HepG2 (cell line): ENCODE measurements around the gene PLK3. TPM values are rescaled to one million over a fixed set of nuclear protein-coding genes. Genes with fewer than 3 reads are reported as not detected.

Source experiments
- ADNP ChIP-seq: sonication (generic); formaldehyde crosslinking; IDR thresholded peaks from 2 replicates; pipeline ENCODE4 v1.4.0; 2020; ENCODE audit warnings: missing genetic modification reagents
- ARID4A ChIP-seq: sonication (generic); formaldehyde crosslinking; IDR thresholded peaks from 2 replicates; pipeline ENCODE4 v1.5.0; 2020; ENCODE audit warnings: mild to moderate bottlenecking, missing genetic modification reagents, borderline replicate concordance
- HNF4G ChIP-seq, 2 experiments: sonication (generic) in 1 of 2; formaldehyde crosslinking in 1 of 2; IDR thresholded peaks; 2 replicates each; pipeline versions ENCODE4 v1.4.0 to v1.6.1; 2011 to 2020; ENCODE audit warnings: borderline replicate concordance in 2 of 2, low read depth in 2 of 2, mild to moderate bottlenecking in 2 of 2, low read length in 1 of 2, missing genetic modification reagents in 1 of 2, moderate library complexity in 1 of 2
- IRF9 ChIP-seq: sonication (generic); formaldehyde crosslinking; IDR thresholded peaks from 2 replicates; pipeline ENCODE4 v1.8.0; 2022; ENCODE audit warnings: missing genetic modification reagents, mild to moderate bottlenecking, borderline replicate concordance
- MAZ ChIP-seq, 2 experiments: sonication (generic) in 1 of 2; formaldehyde crosslinking in 1 of 2; IDR thresholded peaks; 2 replicates each; pipeline versions ENCODE4 v1.5.0 to v1.6.1; 2012 to 2020; ENCODE audit warnings: low read depth in 2 of 2, mild to moderate bottlenecking in 2 of 2, borderline replicate concordance in 1 of 2, improper control_type of control experiment in 1 of 2, low read length in 1 of 2, missing genetic modification reagents in 1 of 2, moderate library complexity in 1 of 2
- MTERF4 ChIP-seq: sonication (generic); formaldehyde crosslinking; IDR thresholded peaks from 2 replicates; pipeline ENCODE4 v1.8.0; 2023; ENCODE audit warnings: mild to moderate bottlenecking, missing genetic modification reagents
- NONO ChIP-seq, 2 experiments: fragments of 450-650 bp in 1 of 2; sonication (generic) in 1 of 2; formaldehyde crosslinking in 1 of 2; IDR thresholded peaks in 1 of 2; conservative IDR thresholded peaks in 1 of 2; 2 replicates each; pipeline versions ENCODE4 v1.6.1 to v1.8.0; 2017 to 2022; ENCODE audit warnings: mild to moderate bottlenecking in 1 of 2, missing genetic modification reagents in 1 of 2, moderate library complexity in 1 of 2
- PHF20 ChIP-seq: sonication (generic); formaldehyde crosslinking; IDR thresholded peaks from 2 replicates; pipeline ENCODE4 v1.5.0; 2020; ENCODE audit warnings: mild to moderate bottlenecking, missing genetic modification reagents
- ZFY ChIP-seq: sonication (generic); formaldehyde crosslinking; IDR thresholded peaks from 2 replicates; pipeline ENCODE4 v1.4.0; 2020; ENCODE audit warnings: missing genetic modification reagents
- ZMAT5 ChIP-seq: sonication (generic); formaldehyde crosslinking; IDR thresholded peaks from 2 replicates; pipeline ENCODE4 v1.5.0; 2020; ENCODE audit warnings: mild to moderate bottlenecking, low read depth, missing genetic modification reagents, borderline replicate concordance
- ZNF225 ChIP-seq: sonication (generic); formaldehyde crosslinking; IDR thresholded peaks from 2 replicates; pipeline ENCODE4 v1.4.0; 2020; ENCODE audit warnings: mild to moderate bottlenecking, missing genetic modification reagents
- ZNF280D ChIP-seq: sonication (generic); formaldehyde crosslinking; IDR thresholded peaks from 2 replicates; pipeline ENCODE4 v1.5.1; 2020; ENCODE audit warnings: mild to moderate bottlenecking, missing genetic modification reagents
- ZNF629 ChIP-seq: sonication (generic); formaldehyde crosslinking; conservative IDR thresholded peaks from 2 replicates; pipeline ENCODE4 v1.5.0; 2020; ENCODE audit warnings: missing genetic modification reagents
- ZNF766 ChIP-seq: sonication (generic); formaldehyde crosslinking; IDR thresholded peaks from 2 replicates; pipeline ENCODE4 v1.5.0; 2020; ENCODE audit warnings: missing genetic modification reagents, borderline replicate concordance
- ZNF777 ChIP-seq: sonication (generic); formaldehyde crosslinking; IDR thresholded peaks from 2 replicates; pipeline ENCODE4 v1.4.0; 2020; ENCODE audit warnings: missing genetic modification reagents
- ZNF878 ChIP-seq: sonication (generic); formaldehyde crosslinking; IDR thresholded peaks from 2 replicates; pipeline ENCODE4 v1.8.1; 2023; ENCODE audit warnings: mild to moderate bottlenecking, missing genetic modification reagents, moderate library complexity
- polyA plus RNA-seq, 8 experiments: library from polyadenylated mRNA; depleted of rRNA in 3 of 8; stranded (reverse) in 7 of 8; unstranded in 1 of 8; fragments of >200 nt; fragmentation: Illumina TruSeq in 4 of 8; extraction: Trizol in 4 of 8; gene quantifications; 2 replicates each; pipeline versions ENCODE4 v1.2.1 to v1.2.3, GENCODE V29; 2011 to 2016; ENCODE audit warnings: low read depth in 4 of 8, missing spikeins in 1 of 8, mixed read lengths in 1 of 8; ENCODE audit not compliant: insufficient read depth in 1 of 8
- total RNA-seq, 5 experiments: library from RNA; depleted of rRNA; stranded (reverse); fragments of >200 nt; fragmentation: Illumina TruSeq; extraction: Trizol; gene quantifications; 2 replicates each; pipeline ENCODE4 v1.2.3, GENCODE V29; 2016; ENCODE audit warnings: low read depth in 1 of 5

PLK3 gene
- total and polyA plus RNA-seq, 2 of the 13 experiments (the other 11 are each of a cell fraction or from before 2014, with no cell fraction given): 9.8 to 16.9 TPM

GRCh38 chr1:44807364-44808062 is 7.3 kb downstream of the PLK3 start (continued):
- peak; percentile 86; the same call in 1 of the 2 replicates for TF ChIP-seq ARID4A (CRISPR knock-in tag)
- peak; percentile 28; the same call in 1 of the 2 replicates for TF ChIP-seq ZNF280D (CRISPR knock-in tag)
- TF ChIP-seq PHF20 (CRISPR knock-in tag): peak; percentile 76
- TF ChIP-seq MAZ (IDR thresholded peaks at IDR 0.05; ENCODE audit: borderline replicate concordance, low read depth, low read length): peak; percentile 89
- peak; percentile 63; the same call in 1 of the 2 replicates for TF ChIP-seq MAZ (CRISPR knock-in tag; IDR thresholded peaks at IDR 0.05; ENCODE audit: low read depth)
- peak; percentile 67; the same call in 1 of the 2 replicates for TF ChIP-seq ZNF766
- TF ChIP-seq MTERF4 (CRISPR knock-in tag): peak; percentile 29; the same call in 1 of the 2 replicates
- peak; percentile 26; the same call in 1 of the 2 replicates for TF ChIP-seq ZNF777 (CRISPR knock-in tag)
- TF ChIP-seq HNF4G (IDR thresholded peaks at IDR 0.05; ENCODE audit: borderline replicate concordance, low read depth, low read length): no peak
- TF ChIP-seq HNF4G (CRISPR knock-in tag; IDR thresholded peaks at IDR 0.05; ENCODE audit: borderline replicate concordance, low read depth): no peak; the same call in none of the 2 replicates
- no peak for TF ChIP-seq ADNP
- peak; percentile 82; the same call in 1 of the 2 replicates for TF ChIP-seq IRF9 (CRISPR knock-in tag)
- no peak for TF ChIP-seq ZNF629 (CRISPR knock-in tag)
- peak; percentile 74; the same call in 1 of the 2 replicates for TF ChIP-seq ZNF225
- peak; percentile 77 for TF ChIP-seq ZFY
- no peak for TF ChIP-seq ZMAT5
- TF ChIP-seq NONO (IDR thresholded peaks at IDR 0.05): no peak
- peak; percentile 64 for TF ChIP-seq NONO (CRISPR knock-in tag; conservative IDR thresholded peaks at IDR 0.05)
- TF ChIP-seq ZNF878: peak; percentile 98
